PC-3 (cell line): ENCODE results near the gene FGF1.

Experiments used
- EZH2 ChIP-seq: fragments of 300-600 bp; sonication (generic); IDR thresholded peaks from one replicate; pipeline ENCODE4 v1.6.1; 2017; ENCODE audit warnings: antibody characterized with exemption, mild to moderate bottlenecking, low read length; ENCODE audit not compliant: unreplicated experiment
- TF ChIP-seq, protein P1 (sequence below): fragments of 300-600 bp; sonication (generic); conservative IDR thresholded peaks from 2 replicates; pipeline ENCODE4 v1.5.1; 2017; ENCODE audit warnings: antibody characterized with exemption, low read depth, mild to moderate bottlenecking, low read length

DNA sequence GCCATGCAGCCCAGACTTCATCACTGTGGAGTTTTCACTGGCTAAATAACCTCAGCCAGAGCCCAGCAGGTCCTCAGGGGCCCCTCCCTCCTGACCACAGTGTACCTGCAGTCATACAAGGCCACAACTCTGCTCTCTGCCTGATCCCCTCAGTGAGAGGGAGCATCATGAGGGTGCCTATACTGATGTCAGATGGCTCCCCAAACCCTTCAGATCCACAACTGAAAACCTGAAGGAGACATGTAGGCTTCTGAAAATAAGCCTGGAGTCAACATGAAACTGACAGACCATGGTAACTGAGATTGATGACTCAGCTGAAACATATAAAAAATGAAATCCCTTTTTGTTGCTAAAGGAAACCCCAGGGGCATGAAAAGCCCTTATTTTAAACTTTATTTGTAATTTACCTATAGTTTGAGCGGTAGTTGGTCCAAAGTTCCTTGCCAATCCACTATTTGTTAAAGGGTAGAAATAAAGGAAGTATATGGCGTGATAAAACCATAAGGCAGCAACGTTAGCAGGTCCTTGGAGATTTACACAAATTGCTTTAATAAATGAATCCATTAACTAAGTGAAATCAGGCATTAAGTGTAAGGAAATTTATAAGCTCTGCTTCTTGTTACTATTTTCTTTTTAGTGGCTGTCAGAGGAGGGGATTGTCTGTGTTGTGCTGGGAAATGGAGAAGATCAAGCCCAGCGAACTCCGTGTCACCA is 68.3 kb downstream of the FGF1 start:
- TF ChIP-seq, protein P1, sequence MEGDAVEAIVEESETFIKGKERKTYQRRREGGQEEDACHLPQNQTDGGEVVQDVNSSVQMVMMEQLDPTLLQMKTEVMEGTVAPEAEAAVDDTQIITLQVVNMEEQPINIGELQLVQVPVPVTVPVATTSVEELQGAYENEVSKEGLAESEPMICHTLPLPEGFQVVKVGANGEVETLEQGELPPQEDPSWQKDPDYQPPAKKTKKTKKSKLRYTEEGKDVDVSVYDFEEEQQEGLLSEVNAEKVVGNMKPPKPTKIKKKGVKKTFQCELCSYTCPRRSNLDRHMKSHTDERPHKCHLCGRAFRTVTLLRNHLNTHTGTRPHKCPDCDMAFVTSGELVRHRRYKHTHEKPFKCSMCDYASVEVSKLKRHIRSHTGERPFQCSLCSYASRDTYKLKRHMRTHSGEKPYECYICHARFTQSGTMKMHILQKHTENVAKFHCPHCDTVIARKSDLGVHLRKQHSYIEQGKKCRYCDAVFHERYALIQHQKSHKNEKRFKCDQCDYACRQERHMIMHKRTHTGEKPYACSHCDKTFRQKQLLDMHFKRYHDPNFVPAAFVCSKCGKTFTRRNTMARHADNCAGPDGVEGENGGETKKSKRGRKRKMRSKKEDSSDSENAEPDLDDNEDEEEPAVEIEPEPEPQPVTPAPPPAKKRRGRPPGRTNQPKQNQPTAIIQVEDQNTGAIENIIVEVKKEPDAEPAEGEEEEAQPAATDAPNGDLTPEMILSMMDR: no peak
- TF ChIP-seq EZH2: no peak
